G401 (cell line): ENCODE measurements around the gene RIN2. TPM values are rescaled to one million over a fixed set of nuclear protein-coding genes. Genes with fewer than 3 reads are reported as not detected.

Source experiments
- DNase-seq: peaks from one replicate; pipeline ENCODE4 v3.0.0-alpha.2; 2015; ENCODE audit warnings: low spot score
- in situ Hi-C: cut with HindIII; loops from 2 replicates; pipeline ENCODE4 v1.10.0; 2016; ENCODE audit warnings: low sequenced_read_pairs, mixed read lengths
- total RNA-seq: library from RNA; depleted of rRNA; stranded (reverse); fragments of >200 nt; shearing (Covaris generic); gene quantifications from 2 replicates; pipeline ENCODE4 v1.2.3, GENCODE V29; 2014; rRNA removed

Gene RIN2, protein sequence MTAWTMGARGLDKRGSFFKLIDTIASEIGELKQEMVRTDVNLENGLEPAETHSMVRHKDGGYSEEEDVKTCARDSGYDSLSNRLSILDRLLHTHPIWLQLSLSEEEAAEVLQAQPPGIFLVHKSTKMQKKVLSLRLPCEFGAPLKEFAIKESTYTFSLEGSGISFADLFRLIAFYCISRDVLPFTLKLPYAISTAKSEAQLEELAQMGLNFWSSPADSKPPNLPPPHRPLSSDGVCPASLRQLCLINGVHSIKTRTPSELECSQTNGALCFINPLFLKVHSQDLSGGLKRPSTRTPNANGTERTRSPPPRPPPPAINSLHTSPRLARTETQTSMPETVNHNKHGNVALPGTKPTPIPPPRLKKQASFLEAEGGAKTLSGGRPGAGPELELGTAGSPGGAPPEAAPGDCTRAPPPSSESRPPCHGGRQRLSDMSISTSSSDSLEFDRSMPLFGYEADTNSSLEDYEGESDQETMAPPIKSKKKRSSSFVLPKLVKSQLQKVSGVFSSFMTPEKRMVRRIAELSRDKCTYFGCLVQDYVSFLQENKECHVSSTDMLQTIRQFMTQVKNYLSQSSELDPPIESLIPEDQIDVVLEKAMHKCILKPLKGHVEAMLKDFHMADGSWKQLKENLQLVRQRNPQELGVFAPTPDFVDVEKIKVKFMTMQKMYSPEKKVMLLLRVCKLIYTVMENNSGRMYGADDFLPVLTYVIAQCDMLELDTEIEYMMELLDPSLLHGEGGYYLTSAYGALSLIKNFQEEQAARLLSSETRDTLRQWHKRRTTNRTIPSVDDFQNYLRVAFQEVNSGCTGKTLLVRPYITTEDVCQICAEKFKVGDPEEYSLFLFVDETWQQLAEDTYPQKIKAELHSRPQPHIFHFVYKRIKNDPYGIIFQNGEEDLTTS
- 1.7 and 1.8 TPM in 2 replicates for total RNA-seq

DNA sequence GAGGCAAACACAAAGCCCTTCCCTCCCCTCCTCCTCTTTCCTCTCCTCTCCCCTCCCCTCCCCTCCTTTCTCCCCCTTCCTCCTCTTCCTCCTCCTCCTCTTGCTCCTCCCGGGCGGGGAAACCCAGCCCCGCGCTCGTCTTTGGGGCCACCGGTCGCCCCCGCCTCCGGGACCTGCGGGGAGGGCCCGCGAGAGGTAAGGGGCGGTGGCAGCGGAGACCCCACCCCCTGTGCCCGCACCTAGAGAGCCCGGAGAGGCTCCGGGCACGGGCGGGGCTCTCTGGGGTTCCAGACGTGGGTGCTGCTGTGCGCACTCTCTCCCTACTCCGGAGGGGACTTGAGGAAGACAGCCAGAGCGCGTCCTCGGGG lies at the start of gene RIN2:
TSS of gene RIN2 (plus strand) at position 126 of the 368 bp plus-strand sequence. CDS start 131,344 bp downstream, outside the sequence.
- in situ Hi-C loops: no loop called here
- DNase-seq: no peak

DNA sequence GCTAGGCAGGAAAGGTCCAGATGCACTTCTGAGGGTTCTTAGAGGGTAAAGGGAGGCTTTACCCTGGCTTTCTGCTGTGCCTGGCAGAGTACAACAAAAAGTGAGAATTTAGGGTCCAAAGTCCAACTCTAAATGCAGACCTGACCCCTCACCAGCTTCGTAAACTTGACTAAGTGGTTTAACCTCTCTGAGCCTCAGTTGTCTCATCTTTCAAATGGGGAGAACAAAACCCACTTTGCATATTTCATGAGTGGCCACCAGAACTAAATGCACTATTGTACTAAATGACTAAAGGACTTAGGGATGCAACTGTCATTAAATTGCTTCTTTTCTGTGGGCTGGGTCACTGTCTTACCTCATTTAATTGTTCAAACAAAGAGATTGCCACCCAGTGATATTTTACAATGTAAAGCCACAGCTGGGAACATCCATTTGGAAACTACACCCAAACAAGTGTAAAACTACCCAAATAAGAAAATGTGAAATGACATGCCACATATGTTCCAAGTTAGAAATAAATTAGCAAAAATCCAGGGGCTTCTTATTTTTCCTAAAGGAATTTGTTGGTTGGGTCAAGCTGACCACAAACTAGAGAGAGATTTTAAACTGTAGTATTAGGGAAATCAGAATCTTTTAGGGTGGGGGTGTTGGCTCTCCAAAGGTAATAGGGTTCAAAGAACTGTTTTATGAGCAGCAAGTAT lies 48.3 kb upstream of the RIN2 start:
- in situ Hi-C loops: no loop called here

DNA sequence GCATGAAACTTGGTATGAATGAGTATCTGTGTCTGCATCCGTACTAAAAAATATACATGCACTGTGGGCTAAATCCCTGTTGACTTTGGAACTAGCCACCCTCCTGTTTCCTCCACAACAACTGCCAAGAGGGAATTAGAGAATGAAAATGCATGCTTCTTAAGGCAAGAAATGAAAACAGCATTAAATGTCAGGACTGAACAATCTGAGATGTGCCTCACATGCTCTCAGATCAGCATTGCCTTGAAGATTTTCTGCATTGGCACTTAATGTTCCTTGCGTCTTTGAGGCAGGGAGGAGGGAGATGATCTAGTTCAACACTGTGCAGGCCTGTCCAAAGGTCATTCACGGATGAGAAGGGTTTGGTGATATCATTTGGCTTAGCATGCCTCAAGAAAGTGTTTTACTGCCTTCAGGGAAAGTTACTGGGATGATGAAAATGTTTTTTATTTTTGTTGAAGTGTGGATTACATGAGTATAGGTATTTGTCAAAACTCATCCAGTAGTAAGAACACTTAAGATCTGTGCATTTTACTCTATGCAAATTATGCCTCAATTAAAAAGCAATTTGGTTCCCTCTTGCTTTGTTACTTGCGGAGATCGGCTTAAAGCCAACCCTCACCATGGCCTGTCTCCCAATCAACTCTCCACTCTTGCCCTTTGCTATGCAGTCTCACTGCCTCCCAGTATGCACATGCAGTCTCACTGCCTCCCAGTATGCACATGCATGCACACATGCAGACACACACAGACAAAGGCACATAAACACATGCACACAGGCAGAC lies 47.5 kb upstream of the RIN2 start:
- in situ Hi-C loops: no loop called here
- no peak for DNase-seq

More for the DNA sequence above, 48.3 kb upstream of the RIN2 start:
- DNase-seq: no peak

DNA sequence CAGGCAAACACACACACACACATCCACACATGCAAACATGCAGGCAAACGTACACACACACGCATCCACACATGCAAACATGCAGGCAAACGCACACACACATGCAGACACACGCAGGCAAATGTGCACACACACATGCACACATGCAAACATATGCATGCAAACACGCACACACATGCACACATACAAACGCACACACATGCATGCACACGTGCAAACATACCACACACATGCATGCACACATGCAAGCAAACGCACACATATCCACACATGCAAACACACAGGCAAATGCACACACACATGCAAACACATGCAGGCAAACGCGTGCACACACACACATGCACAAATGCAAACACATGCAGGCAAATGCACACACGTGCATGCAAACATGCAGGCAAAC lies 46.9 kb upstream of the RIN2 start:
- in situ Hi-C loops: no loop called here
- no peak for DNase-seq

DNA sequence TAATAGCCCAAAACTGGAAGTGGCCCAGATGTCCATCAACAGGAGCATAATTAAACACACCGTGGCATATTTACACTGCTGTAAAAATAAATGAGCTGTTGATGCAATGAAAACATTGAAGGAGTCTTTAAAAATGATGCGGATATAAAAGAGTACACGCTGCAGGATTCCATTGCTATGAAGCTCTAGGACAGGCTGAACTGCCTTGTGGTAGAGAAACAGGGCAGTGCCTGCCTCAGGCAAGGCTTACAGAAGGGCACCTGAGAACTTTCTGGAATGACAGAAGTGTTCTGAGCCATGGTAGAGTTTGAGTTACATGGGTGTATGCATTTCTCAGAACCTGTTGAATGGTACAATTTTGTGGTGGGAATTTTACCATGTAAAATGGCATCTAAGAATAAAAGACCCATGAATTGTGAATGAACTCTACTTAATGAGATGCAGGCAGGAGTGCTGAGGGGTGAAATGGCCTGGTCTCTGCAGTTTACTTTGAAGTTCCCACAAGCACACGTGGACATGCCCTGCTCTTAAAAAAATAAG lies 45.3 kb upstream of the RIN2 start:
- in situ Hi-C loops: no loop called here
- DNase-seq: no peak

DNA sequence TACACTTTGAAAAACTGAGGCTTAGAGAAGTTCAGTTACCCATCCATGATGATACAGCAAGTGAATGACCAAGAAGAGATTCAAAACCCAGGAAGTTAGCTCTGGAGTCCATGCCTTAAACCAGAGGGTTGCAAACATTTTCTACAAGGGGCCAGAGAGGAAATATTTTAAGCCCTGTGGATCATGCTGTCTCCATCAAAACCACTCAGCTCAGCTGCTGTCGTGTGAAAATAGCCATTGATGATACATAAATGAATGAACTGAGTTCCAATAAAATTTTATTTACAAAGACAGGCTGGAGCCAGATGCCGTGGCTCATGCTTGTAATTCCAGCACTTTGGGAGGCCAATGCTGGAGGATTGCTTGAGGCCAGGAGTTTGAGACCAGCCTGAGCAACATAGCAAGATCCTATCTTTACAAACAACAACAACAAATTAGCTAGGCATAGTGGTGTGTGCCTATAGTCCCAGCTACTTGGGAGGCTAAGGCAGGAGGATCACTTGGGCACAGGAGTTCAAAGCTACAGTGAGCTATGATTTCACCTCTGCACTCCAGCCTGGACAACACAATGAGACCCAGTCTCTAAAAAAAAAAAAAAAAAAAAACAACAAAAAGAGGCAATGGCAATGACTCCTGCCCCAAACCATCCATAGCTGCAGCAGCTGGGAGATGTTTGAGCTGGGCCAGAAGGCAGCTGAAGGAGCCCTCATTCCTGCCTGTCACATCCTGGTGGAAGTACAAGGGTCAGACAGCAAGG lies 44.1 kb upstream of the RIN2 start:
- DNase-seq: no peak
- in situ Hi-C loops: no loop called here

DNA sequence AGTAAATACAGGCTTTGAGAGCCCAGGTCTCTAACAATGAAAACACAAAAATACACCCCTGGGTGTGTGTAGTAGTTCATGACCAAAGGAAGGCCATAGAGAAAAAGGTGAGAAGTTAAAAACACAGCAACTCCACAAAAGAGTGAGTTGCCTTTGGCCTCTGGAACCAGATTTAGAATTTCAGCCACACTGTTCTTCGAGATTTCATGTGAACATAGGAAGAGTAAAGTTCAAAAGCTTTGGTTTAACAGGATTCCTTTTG lies 43.5 kb upstream of the RIN2 start:
- in situ Hi-C loops: no loop called here
- DNase-seq: no peak

DNA sequence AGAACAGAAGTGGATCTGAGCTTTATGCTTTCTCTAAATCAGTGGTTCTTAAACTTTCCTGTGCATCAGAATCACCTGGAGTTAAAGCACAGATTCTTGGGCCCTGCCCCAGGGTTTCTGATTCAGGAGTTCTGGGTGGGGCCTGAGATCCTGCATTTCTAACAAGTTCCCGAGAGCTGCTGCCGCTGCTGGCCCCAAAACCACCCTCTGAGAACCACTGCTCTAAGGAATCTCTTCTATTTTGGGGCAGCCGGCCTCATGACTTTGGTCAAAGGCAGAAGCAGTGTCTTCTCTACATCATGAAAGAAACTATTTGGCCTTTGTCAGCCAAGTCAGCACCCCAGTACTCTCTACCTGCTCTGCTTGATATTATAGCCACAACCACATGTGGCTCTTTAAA lies 42.1 kb upstream of the RIN2 start:
- no peak for DNase-seq
- in situ Hi-C loops: no loop called here

DNA sequence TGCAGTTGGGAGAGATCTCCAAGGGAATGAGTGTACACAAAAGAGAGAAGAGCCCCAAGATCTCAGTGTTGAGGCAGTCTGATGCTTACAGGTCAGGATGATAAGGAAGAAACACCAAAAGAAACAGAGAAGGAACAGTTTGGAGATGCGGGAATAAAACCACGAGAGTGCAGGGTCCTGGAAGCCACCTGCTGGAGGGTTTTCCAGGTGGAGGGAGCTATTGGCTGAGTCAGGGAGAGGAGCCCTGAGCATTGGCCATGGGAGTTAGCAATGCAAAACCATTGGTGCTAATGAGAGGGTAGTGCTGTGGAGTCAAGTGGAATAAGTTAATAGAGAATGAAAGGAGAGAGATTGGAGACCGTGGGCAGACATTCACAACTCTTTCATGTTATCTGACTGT lies 39.2 kb upstream of the RIN2 start:
- in situ Hi-C loops: no loop called here
- no peak for DNase-seq

DNA sequence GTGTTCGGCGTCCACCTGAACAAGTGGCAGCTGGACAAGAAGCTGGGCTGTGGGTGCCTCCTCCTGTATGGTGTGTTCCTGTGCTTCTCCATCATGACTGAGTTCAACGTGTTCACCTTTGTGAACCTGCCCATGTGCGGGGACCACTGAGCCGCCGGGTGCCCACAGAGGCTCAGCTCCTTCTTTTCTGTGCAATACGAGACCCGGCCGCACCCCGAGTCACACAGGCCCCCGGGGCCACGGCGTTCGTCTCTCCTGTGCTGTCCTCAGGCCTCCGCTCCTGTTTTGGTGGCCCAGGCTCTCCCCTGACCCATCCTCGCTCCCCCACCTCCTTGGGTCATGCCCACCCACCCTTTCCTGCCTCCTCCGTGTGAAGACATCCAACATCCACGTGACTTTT lies 37.1 kb upstream of the RIN2 start:
- in situ Hi-C loops: no loop called here
- DNase-seq: no peak

DNA sequence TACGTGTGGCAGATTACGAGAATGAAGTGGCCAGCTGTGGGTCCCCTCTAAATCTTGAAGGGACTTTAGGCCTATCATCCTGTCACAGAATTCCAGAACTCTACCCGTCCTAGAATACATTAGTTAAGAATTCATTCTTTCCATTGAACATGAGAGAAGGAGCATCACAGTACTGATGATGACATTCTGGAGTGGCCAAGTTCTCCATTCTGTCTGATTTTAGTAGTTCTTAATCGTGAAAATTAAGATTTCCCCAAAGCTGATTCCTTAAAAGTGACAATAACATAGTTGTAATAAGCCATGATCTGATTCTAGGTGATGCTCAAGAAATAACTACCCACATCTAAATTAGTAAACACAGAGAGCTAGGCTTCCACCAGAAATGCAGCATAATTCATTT lies 35.0 kb upstream of the RIN2 start:
- no peak for DNase-seq
- in situ Hi-C loops: no loop called here

DNA sequence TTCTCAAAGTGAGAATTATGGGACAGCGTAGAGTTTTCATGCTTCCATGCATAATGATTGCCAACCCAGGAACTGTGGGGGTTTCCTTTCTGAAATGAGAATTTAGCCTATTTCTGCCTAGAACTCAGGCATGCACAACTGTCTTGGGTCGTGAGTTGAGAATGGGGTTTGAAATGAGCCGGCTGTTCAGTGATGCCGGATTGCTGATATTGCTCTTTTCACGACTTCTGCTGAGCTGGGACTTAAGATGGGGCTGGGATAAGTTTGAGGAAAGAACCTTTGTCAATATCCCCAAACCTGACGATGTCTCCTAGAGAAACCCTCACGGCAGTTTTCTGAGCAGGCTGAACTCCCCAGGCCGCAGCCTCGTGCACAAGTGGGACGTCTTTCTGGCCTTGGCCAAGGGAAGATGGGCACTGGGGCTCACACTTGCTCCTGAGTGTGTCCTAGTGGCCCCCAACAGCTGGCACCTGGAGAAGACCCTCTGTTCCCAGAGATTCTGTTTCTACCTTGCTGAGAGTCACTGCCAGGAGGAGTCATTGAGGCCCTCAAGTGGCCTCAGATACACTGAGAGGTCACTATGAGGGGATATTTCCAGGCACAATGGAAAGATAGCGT lies 34.1 kb upstream of the RIN2 start:
- in situ Hi-C loops: no loop called here
- DNase-seq: no peak

DNA sequence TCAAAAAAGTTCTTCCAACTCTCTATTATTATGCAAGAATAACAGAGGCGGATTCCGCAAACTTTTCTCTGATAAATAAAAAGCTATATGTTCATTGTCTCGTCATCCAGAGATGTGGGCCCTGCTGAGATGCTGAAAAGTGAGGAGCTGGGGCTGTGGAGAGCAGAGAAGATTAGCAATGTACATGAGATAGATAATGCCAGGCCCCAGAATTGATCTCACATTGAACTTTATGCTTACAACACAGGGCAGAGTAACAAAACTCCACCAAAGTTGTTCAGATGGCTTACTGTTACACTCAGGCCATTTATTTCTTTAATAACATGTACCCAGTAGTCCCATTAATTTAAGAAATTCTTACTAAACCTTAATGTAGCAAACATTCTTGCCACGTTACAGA lies 32.7 kb upstream of the RIN2 start:
- no peak for DNase-seq
- in situ Hi-C loops: no loop called here

DNA sequence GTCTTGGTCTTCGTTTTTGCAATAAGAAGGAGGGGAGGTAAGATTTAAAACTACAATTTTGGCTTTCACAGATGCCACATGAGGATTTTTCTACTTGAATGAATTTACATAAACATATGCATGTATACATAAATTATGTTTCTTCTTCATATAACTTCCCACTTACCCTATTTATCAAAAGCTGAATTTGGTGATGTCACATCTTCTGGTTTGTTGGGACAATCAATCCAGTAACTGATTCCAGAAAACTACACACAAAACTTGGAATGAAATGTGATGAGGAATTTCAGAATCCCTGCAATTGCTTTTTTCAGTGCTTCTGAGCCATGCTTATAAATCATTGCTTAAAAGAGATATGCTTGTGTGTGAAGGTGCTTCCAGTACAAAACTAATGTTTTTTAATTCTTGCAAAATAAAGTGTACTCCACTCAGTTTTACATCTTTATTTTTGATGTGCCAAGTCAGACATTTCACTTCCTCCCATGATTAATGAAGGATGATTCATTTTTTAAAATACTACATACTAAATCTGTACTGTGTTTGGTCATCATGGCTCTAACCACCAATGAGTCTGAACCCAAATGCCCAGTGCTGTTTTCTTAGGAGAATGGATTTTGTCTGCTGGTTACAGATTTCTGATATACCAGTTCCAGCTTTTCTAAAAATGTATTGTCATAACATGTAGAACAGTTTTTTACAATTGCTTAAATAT lies 32.1 kb upstream of the RIN2 start:
- DNase-seq: no peak
- in situ Hi-C loops: no loop called here

DNA sequence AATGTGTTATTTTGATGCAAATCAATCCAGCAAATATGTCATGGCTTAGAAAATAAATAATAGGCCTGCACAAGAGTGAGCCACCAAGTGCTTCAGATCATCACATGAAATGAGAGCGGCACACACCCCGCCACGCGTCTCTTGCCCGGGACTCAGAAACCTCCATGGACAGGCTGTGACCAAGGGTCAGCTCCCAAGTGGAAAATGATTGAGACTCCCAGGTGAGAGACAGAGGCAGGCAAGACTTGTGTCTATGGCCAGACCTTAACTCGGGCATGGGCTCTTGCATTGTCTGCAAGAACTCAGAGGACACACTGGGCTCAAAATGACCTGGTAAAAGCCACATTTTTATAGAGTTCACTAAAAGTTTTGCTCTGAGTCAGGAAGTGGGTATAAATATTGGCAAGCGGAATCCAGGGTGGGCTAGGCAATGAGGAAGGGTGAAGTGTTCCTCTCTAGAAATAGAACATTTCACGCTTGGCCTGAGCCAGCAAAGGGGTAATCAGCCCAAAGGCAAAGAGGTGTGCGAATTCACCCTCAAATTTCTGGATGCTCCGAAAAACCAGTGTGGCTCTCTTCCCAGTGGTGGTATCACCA lies 30.7 kb upstream of the RIN2 start:
- in situ Hi-C loops: no loop called here
- DNase-seq: no peak

DNA sequence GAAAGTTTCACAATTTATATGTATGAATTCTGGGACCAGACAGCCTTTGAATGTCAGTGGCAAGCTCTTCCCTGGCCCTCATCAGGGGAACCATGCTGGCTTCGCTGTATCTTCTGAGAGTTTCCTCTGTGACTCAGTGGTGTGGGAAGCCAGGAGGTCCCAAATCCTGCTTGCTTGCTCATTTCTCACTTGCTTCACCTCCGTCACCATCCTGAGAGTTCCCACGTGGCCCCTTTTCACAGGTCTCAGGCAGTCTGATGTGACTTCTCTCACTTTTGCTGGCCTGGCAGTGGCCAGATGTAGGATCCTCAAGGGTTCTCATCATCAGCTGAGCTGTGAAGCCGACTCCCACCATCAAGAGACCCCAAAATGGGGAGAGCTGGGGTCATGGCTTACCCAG lies 28.4 kb upstream of the RIN2 start:
- in situ Hi-C loops: no loop called here

DNA sequence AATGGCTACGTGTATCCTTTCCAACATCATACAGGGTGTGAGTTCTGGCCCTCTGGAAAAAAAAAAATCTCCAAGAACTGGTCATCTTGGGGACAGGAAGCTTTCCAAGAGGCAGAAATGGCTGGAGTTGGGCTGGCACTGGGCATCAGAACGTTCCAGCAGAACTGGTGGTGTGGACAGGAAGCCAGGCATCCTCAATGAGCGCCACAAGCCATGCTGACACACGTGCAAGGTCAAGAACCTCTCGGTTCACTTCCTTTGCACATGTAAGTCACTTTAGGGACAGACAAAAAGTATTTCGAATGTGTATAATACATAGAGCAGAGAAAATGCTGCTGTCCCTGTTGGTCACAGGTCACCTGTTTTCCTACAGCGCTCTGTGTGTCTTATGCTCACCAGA lies 27.4 kb upstream of the RIN2 start:
- in situ Hi-C loops: no loop called here
- no peak for DNase-seq

More for the DNA sequence above, 28.4 kb upstream of the RIN2 start:
- DNase-seq: no peak
